ENCODE results near the gene IL1RL2. TPM values are rescaled to one million over a fixed set of nuclear protein-coding genes. Genes with fewer than 3 reads are reported as not detected.

IL1RL2 gene
- total RNA-seq, 1 donor from 2014 or later: 5.2 TPM

DNA sequence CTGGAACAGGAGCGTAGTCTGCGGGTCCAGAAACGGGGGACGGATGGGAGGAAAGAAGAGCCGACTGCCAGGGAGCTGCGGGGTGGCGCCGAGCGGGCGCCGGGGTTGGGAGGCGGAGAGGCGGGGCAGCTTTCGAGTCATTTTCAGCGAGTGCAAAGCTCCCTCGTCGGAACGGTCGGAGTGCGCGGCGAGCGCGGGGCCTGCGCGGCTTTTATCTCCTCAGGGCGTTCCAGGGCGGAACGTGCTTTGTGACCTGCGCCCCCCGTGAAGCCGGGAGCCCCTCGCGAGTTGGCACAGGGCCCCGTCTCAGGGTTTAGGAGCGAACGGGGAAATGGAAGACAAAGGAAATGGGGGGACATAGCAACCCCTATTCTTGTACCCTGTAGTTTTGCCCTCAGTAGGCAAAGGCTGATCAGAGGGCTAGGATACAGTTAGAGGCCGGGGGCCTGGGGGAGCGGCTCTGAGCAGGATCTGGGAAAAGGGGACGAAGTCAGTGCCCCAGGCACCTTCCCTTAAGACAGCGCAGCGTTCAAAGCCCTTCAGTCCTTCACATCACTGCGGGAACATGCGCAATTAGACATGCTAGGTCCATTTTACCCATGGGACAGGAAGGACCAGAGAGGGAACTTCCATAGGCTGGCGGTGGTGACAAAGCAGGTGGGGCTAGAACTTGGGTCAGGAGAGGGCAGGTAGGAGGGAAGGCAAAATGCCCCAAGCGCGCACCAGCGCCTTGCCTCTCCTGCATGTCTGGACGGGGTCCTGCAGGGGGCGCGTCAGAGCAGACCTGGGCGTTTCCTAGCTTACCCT is 64.4 kb downstream of the IL1RL2 start:
- Histone ChIP-seq H3K4me3 (peak overlapping the region; percentile 41 to 42), H3K27me3 (no peaks in the 10 kb centered on the region), H3K4me1 (peaks cover 9% of the 10 kb centered on the region), H3K27ac (peak overlapping the region; percentile 22), H3K9me3 (no peaks in the 10 kb centered on the region), H3K36me3 (no peaks in the 10 kb centered on the region)
- no peak for DNase-seq (ENCODE audit: extremely low spot score in 2 of 2)
- intact Hi-C loops (cut with DNase I): loop anchor here (5.0 kb wide), 1 partner anchor 106 kb away; the partner anchor contains the start of gene IL18R1
- peak in 1 of 2 donors; percentile 43 for TF ChIP-seq POLR2AphosphoS5 (IDR thresholded peaks at IDR 0.05; ENCODE audit: insufficient read depth in 1 of 2, low read depth in 1 of 2)
- TF ChIP-seq POLR2A (IDR thresholded peaks at IDR 0.05): no peak
- TF ChIP-seq, protein P1, sequence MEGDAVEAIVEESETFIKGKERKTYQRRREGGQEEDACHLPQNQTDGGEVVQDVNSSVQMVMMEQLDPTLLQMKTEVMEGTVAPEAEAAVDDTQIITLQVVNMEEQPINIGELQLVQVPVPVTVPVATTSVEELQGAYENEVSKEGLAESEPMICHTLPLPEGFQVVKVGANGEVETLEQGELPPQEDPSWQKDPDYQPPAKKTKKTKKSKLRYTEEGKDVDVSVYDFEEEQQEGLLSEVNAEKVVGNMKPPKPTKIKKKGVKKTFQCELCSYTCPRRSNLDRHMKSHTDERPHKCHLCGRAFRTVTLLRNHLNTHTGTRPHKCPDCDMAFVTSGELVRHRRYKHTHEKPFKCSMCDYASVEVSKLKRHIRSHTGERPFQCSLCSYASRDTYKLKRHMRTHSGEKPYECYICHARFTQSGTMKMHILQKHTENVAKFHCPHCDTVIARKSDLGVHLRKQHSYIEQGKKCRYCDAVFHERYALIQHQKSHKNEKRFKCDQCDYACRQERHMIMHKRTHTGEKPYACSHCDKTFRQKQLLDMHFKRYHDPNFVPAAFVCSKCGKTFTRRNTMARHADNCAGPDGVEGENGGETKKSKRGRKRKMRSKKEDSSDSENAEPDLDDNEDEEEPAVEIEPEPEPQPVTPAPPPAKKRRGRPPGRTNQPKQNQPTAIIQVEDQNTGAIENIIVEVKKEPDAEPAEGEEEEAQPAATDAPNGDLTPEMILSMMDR (IDR thresholded peaks at IDR 0.05): peak in 2 of 3 experiments; percentile 12 to 51

GRCh38 chr2:102251849-102252203 is 65.0 kb downstream of the IL1RL2 start:
- H3K4me1 ChIP-seq: peaks cover 9% of the 10 kb centered on the region
- TF ChIP-seq POLR2AphosphoS5 (IDR thresholded peaks at IDR 0.05; ENCODE audit: insufficient read depth in 1 of 2, low read depth in 1 of 2) (no peak), POLR2A (IDR thresholded peaks at IDR 0.05) (no peak)
- TF ChIP-seq, protein P1 (IDR thresholded peaks at IDR 0.05): no peak
- intact Hi-C loops (cut with DNase I): loop anchor here (5.0 kb wide), 1 partner anchor 105 kb away; the partner anchor contains the start of gene IL18R1

GRCh38 chr2:102252236-102252635 is 65.4 kb downstream of the IL1RL2 start:
- H3K9me3 ChIP-seq: no peaks in the 10 kb centered on the region
- H3K27me3 ChIP-seq: no peaks in the 10 kb centered on the region
- H3K4me1 ChIP-seq: peaks cover 9% of the 10 kb centered on the region
- no peak overlapping the region for H3K4me3 ChIP-seq
- intact Hi-C loops (cut with DNase I): loop anchor here (5.0 kb wide), 1 partner anchor 105 kb away; the partner anchor contains the start of gene IL18R1
- H3K27ac ChIP-seq: no peak overlapping the region
- DNase-seq (ENCODE audit: extremely low spot score in 2 of 2): no peak
- TF ChIP-seq, protein P1 (IDR thresholded peaks at IDR 0.05): no peak
- no peaks in the 10 kb centered on the region for H3K36me3 ChIP-seq

More at GRCh38 chr2:102251849-102252203, 65.0 kb downstream of the IL1RL2 start:
- Histone ChIP-seq H3K9me3 (no peaks in the 10 kb centered on the region), H3K4me3 (no peak overlapping the region), H3K36me3 (no peaks in the 10 kb centered on the region), H3K27ac (no peak overlapping the region), H3K27me3 (no peaks in the 10 kb centered on the region)
- no peak for DNase-seq (ENCODE audit: extremely low spot score in 2 of 2)

GRCh38 chr2:102253140-102253752 is 66.4 kb downstream of the IL1RL2 start:
- H3K27ac ChIP-seq: no peak overlapping the region
- peaks cover 9% of the 10 kb centered on the region for H3K4me1 ChIP-seq
- no peaks in the 10 kb centered on the region for H3K27me3 ChIP-seq
- H3K4me3 ChIP-seq: no peak overlapping the region
- intact Hi-C loops (cut with DNase I): loop anchor here (5.0 kb wide), 1 partner anchor 104 kb away; the partner anchor contains the start of gene IL18R1
- no peak for TF ChIP-seq POLR2A (IDR thresholded peaks at IDR 0.05)
- TF ChIP-seq POLR2AphosphoS5 (IDR thresholded peaks at IDR 0.05; ENCODE audit: insufficient read depth in 1 of 2, low read depth in 1 of 2): no peak
- TF ChIP-seq, protein P1 (IDR thresholded peaks at IDR 0.05): no peak
- H3K9me3 ChIP-seq: no peaks in the 10 kb centered on the region
- H3K36me3 ChIP-seq: no peaks in the 10 kb centered on the region
- DNase-seq (ENCODE audit: extremely low spot score in 2 of 2): no peak
